MM.1S (cell line): ENCODE results near the gene PRKCE.

Experiments
- EZH2 ChIP-seq: fragments of 300-600 bp; sonication (generic); optimal IDR thresholded peaks from 2 replicates; pipeline ENCODE3; 2017; ENCODE audit warnings: low read depth, mild to moderate bottlenecking, antibody characterized with exemption, low read length, mixed read lengths
- TF ChIP-seq, protein P1 (sequence below): fragments of 300-600 bp; sonication (generic); IDR thresholded peaks from 2 replicates; pipeline ENCODE4 v1.5.1; 2016; ENCODE audit warnings: antibody characterized with exemption, low read length, mixed read lengths

DNA sequence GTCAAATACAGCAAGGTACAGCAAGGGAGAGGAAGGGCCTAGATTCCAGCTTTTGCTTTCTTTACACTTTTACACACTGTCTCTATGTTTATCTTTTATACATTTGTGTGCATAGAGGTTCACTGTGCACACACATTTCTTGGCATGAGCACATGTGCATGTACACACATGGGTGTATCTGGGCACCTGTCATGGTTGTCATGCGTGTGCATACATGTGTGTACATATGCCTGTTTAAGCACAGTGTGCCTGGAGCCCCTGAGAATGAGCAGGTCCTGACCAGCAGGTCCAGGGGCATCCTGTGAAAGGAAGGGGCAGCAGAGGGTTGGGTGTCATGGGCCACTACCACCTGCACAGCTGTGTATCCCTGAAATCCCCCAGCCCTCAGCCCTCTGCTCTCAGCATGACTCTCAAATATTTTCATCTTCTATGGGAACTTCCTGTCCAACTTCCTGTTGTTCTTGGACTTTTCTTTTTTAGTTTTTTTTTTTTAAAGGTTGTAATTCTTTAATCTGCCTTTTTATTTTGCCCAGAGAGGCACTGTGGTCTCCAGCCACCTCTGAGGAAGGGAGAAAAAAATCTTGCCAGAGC is 548.7 kb downstream of the PRKCE start:
- TF ChIP-seq, protein P1, sequence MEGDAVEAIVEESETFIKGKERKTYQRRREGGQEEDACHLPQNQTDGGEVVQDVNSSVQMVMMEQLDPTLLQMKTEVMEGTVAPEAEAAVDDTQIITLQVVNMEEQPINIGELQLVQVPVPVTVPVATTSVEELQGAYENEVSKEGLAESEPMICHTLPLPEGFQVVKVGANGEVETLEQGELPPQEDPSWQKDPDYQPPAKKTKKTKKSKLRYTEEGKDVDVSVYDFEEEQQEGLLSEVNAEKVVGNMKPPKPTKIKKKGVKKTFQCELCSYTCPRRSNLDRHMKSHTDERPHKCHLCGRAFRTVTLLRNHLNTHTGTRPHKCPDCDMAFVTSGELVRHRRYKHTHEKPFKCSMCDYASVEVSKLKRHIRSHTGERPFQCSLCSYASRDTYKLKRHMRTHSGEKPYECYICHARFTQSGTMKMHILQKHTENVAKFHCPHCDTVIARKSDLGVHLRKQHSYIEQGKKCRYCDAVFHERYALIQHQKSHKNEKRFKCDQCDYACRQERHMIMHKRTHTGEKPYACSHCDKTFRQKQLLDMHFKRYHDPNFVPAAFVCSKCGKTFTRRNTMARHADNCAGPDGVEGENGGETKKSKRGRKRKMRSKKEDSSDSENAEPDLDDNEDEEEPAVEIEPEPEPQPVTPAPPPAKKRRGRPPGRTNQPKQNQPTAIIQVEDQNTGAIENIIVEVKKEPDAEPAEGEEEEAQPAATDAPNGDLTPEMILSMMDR: no peak
- TF ChIP-seq EZH2: no peak
